Muscle layer of duodenum (tissue), 2 donors: ENCODE results near the gene SURF6.

Experiments
- H3K27ac ChIP-seq: one replicate; pipeline ENCODE4 v1.7.0; 2013; ENCODE audit warnings: mild to moderate bottlenecking, low read length
- H3K27me3 ChIP-seq: one replicate; pipeline ENCODE4 v1.7.0; 2013; ENCODE audit warnings: low read depth, mild to moderate bottlenecking, control low read depth, low read length
- H3K36me3 ChIP-seq, 2 donors: one replicate each; pipeline ENCODE4 v1.7.0; 2013; ENCODE audit warnings: low read length in 2 of 2, control low read depth in 1 of 2, mild to moderate bottlenecking in 1 of 2; ENCODE audit not compliant: insufficient read depth in 2 of 2, control insufficient read depth in 1 of 2
- H3K4me1 ChIP-seq, 2 donors: one replicate each; pipeline ENCODE4 v1.7.0; 2013; ENCODE audit warnings: low read length in 2 of 2, mild to moderate bottlenecking in 2 of 2, control low read depth in 1 of 2, moderate library complexity in 1 of 2; ENCODE audit not compliant: insufficient read depth in 2 of 2, control insufficient read depth in 1 of 2
- H3K4me3 ChIP-seq, 2 donors: one replicate each; pipeline ENCODE4 v1.7.0; 2013; ENCODE audit warnings: low read length in 2 of 2, low read depth in 1 of 2, mild to moderate bottlenecking in 1 of 2
- H3K9me3 ChIP-seq, 2 donors: one replicate each; pipeline ENCODE4 v1.7.0; 2013; ENCODE audit warnings: low read length in 2 of 2, control low read depth in 1 of 2, mild to moderate bottlenecking in 1 of 2; ENCODE audit not compliant: control insufficient read depth in 1 of 2
- donor health status: healthy.

The SURF6 gene

DNA sequence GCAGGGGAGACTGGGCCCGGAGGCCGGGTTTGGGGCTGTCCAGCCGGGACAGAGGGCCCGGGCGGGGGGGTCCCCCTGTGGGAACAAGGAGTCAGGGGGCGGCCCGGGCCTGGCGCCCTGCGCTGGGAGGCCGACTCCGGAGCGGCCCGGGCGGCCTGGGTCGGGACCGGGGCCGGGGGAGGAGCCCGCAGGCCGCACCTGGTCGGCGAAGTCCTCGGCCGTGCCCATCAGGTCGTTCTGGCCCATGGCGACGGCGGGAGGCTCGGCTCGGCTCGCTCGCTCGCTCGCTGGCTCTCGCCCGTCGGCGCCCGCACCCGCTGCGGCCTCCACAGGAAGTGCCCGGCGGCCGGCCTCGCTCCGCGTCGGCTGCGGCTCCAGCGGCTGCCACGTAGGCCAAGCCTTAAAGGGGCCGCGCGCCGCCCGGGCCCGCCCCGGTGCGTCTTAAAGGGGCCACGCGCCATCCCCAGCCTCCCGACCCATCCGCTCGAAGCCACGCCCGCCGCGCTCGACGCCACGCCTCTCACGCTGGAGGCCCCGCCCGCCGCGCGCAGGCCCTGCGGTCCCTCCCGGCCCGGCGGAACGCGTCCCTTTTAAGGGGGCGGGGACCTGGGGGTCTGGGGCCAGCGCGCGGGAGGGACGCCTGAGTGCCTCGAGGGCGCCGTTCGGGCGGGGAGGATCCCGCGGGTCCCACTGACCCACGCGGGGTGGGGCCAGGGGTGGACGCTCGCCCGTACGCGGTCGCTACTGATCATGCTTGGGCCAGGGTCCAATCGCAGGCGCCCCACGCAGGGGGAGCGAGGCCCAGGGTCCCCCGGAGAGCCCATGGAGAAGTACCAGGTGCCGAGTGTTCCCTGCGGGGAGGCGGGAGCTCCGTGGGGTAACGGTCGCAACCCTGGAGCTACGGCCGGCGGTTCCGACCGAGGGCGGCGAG, 40.0 kb upstream of the SURF6 start, which contains the start of the genes STKLD1 and SURF4:
Gene STKLD1, plus strand, starts transcription at position 643 of the 931 bp plus-strand sequence. Its CDS starts 108 bp downstream, at position 751.
Gene SURF4, minus strand, starts transcription at position 337 of the 931 bp plus-strand sequence. Its CDS starts 91 bp downstream, at position 246.
- Histone ChIP-seq H3K27me3 (no peaks in the 10 kb centered on the region), H3K9me3 (no peaks in the 10 kb centered on the region), H3K4me3 (peak within 1 kb of the TSS; percentile 91 to 94), H3K4me1 (peaks cover 7 to 30% of the 10 kb centered on the region in 2 donors), H3K36me3 (peaks cover 0 to 12% of the 10 kb centered on the region in 2 donors), H3K27ac (peak within 1 kb of the TSS; percentile 82)

DNA sequence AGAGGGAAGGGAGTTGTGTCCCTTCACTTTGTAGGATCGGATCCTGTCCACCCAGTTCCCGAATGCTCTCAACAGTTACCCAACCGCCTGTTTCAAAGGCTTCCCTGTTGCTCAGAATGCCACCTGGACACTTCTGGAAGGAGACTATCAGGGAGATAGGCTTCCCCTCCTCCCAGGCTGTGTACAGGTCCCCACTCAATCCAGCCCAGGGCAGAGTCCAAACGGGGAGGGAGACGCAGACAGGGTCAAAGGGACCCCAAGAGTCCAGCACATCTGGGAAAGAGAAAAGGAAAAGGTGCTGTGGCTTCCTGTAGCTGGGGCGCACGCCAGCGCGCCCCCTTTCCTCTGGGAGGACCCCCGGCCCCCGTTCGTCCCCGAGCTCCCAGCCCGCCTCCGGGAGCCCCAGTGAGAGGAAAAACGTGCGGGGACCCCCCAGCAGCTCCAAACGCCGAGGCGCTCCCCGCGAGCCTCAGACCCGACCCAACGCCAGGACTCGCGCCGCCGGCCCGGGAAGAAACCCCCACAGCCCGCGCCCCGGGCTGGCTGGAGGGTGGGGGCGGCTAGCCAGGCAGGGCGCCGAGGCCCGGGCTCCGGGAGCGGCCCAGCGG, 39.2 kb upstream of the SURF6 start:
- Histone ChIP-seq H3K4me1 (peaks cover 9 to 34% of the 10 kb centered on the region in 2 donors), H3K9me3 (no peaks in the 10 kb centered on the region), H3K4me3 (peak overlapping the region; percentile 91 to 94), H3K36me3 (peaks cover 5 to 12% of the 10 kb centered on the region in 2 donors), H3K27me3 (no peaks in the 10 kb centered on the region), H3K27ac (peak overlapping the region; percentile 82)

DNA sequence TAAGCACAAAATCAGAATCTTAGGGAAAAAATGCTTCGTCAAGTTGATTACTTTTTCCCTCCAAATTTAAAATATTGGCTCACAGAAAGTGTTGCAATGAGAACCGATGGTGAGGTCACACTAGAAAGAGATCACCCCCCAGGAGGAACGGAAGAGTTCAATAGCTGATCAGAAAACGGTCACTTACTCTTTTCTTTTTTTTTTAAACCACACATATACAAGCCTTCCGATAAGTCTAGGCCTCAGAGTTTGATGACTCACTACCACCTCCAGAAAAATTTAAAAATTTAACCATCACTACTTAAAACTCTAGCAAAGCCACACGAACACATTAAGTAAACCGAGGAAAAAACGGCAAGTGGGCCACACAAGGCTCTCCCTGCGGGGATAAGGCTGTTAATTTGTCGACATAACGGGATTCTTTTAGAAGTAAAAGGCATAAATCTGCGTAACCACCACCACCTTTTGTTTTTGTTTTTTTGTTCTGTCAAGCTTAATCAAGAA, 38.7 kb upstream of the SURF6 start:
- H3K9me3 ChIP-seq: no peaks in the 10 kb centered on the region
- H3K36me3 ChIP-seq: peaks cover 10 to 12% of the 10 kb centered on the region in 2 donors
- peak overlapping the region; percentile 91 to 94 for H3K4me3 ChIP-seq
- peak overlapping the region; percentile 82 for H3K27ac ChIP-seq
- H3K4me1 ChIP-seq: peaks cover 13 to 39% of the 10 kb centered on the region in 2 donors
- H3K27me3 ChIP-seq: no peaks in the 10 kb centered on the region

DNA sequence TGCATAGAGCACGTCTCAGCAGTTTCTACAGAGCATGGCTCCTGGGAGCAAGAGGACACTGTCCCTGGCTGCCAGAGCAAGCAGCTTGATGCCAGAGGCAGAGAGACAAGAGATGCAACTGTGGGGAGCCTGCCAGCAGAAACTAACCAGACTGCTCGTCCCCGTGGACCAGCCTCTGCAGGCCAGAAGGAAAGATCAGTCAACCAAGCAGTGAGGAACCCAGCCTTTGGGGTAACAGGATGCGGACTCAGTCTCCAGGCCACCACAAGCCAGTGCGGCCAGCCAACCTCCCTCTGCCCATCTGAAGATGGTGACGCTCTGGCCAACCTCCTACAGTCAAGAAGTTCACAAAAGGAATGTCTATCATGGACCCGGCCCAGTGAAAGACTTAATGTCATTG, 36.2 kb upstream of the SURF6 start:
- Histone ChIP-seq H3K4me3 (no peak overlapping the region), H3K4me1 (peaks cover 16 to 58% of the 10 kb centered on the region in 2 donors), H3K9me3 (no peaks in the 10 kb centered on the region), H3K36me3 (peaks cover 15 to 16% of the 10 kb centered on the region in 2 donors), H3K27me3 (no peaks in the 10 kb centered on the region), H3K27ac (no peak overlapping the region)

DNA sequence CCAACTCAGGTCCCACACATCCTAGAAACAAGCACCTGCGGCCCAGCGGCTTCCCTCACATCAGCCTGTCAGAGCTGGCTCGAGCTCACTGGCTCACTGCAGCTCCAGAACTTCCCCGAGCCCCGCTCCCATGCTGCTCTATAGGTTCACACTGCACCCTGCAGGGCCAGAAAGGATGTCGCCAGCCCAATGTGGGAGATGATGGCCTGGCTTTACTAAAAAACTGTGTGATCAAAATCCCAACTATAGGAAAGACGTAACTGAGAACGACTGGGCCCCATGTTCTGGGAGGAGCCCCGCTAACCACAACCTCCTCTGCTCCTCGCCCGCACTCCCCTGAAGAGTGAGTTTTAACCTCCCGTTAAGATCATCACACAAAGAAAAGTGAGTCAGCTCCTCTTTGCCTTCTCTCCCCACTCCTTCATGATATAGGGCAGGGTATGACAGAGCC, 35.3 kb upstream of the SURF6 start:
- Histone ChIP-seq H3K36me3 (peaks cover 23 to 24% of the 10 kb centered on the region in 2 donors), H3K27ac (no peak overlapping the region), H3K9me3 (no peaks in the 10 kb centered on the region), H3K27me3 (no peaks in the 10 kb centered on the region), H3K4me1 (peaks cover 16 to 53% of the 10 kb centered on the region in 2 donors), H3K4me3 (no peak overlapping the region)

DNA sequence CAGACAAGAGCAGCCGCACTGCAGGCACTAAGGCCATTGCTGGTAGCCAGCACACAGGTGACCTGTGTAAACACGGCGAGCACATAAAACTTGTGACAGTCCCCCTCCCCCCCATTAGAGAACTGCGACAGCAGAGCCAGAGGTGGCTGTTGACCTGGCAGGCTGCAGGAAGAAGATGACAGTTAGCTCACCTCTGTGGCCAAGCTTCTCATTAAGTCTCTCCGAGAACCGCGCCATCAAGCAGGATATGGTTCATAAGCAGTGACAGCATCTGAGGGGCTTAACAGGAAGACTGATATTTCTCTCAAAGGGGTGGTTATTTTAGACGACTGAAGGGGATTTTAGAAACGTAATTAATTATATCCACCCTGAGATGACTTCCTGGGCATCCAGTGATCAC, 34.7 kb upstream of the SURF6 start:
- Histone ChIP-seq H3K36me3 (peaks cover 29% of the 10 kb centered on the region in 2 donors), H3K27me3 (no peaks in the 10 kb centered on the region), H3K4me3 (no peak overlapping the region), H3K4me1 (peaks cover 16 to 53% of the 10 kb centered on the region in 2 donors), H3K27ac (no peak overlapping the region), H3K9me3 (no peaks in the 10 kb centered on the region)

DNA sequence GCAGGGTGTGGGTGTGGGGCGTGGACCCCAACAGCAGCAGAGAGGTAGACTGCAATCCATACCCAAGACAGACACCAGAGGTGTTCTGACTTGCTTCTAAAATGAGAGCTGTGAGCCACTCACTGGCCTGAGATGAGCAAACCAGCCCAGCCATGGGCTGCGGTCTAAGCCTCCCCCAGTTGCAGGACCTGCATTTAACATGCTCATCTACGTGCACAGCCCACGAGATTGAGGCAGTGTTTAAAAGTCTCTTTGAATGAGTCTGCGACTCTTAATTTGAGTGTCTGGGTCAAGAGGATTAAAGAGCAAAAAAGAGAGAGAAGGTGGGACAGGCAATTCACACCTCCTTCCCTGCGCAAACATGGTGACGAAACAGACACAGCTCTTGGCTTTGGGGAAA, 33.9 kb upstream of the SURF6 start:
- peaks cover 31 to 36% of the 10 kb centered on the region in 2 donors for H3K36me3 ChIP-seq
- no peak overlapping the region for H3K4me3 ChIP-seq
- peaks cover 16 to 53% of the 10 kb centered on the region in 2 donors for H3K4me1 ChIP-seq
- H3K27me3 ChIP-seq: no peaks in the 10 kb centered on the region
- H3K27ac ChIP-seq: no peak overlapping the region
- H3K9me3 ChIP-seq: no peaks in the 10 kb centered on the region

DNA sequence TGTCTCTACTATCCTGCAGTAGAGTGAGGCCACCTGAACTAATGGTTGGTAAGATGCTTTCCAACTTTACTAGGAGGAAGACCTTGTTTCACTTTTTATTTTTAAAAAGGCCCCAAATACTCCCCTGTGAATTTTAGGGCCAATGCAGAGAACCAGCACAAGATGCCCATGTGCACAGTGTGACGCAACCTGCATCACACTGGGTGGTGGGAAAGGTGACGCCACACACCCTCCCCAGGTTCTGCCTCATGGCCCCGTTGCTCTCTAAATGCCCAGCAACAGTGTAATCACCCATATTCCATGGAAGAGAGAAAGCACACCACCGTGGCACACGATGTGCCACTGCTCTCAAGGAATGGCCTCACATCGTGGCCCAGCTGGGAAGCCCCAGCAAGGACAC, 33.4 kb upstream of the SURF6 start:
- H3K4me1 ChIP-seq: peaks cover 16 to 53% of the 10 kb centered on the region in 2 donors
- peaks cover 36 to 41% of the 10 kb centered on the region in 2 donors for H3K36me3 ChIP-seq
- no peaks in the 10 kb centered on the region for H3K9me3 ChIP-seq
- H3K27me3 ChIP-seq: no peaks in the 10 kb centered on the region
- no peak overlapping the region for H3K4me3 ChIP-seq
- H3K27ac ChIP-seq: peak overlapping the region; percentile 33

DNA sequence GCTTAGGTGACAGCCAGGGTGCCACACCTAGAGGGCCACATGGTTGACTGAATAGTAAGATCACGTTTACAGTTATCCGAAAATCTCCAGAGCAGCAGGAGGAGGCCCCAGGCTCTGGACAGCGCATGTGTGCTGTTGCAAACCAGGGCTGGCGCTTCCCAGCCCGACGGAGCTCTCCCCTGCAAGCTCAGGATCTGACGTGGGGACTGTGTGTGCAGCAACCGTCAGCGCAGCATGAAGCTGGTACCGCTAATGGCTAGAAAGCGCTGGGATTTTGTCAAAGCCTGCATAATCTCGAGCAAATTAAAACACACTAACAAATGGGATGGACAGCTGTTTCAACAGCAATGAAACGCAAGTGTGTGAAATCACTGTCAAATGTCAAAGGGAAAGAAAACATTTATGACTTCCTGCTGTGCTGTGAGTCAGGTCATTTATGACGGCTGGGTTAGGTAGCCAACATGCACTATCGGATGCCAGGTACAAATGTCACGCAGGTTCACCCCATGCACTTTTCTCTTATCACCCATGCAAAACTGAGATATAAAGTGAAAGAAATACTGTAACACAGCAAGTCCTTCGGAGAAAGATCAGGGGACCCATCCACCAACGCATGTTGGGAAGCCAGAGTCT, 32.4 kb upstream of the SURF6 start:
- H3K4me1 ChIP-seq: peaks cover 16 to 51% of the 10 kb centered on the region in 2 donors
- peaks cover 44 to 46% of the 10 kb centered on the region in 2 donors for H3K36me3 ChIP-seq
- no peaks in the 10 kb centered on the region for H3K27me3 ChIP-seq
- H3K27ac ChIP-seq: no peak overlapping the region
- H3K9me3 ChIP-seq: no peaks in the 10 kb centered on the region
- peak overlapping the region in 1 of 2 donors; percentile 7 for H3K4me3 ChIP-seq

DNA sequence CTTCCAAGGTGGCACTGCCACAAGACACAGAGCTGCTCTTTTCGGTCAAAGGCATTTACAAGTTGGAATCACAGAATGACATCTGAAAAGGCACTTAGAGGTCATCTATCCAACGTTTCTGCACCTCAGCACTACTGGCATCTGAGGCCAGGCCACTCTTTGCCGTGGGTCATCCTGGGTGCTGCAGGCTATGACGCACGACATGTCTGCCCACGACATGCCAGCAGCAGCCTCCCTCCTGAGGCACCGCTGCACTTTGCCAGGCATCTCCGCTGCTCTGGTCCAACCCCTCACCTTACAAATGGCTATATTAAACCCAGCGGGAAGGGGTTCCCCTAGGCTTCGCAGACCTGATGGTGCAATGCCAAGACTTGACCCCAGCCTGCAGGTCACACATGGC, 31.8 kb upstream of the SURF6 start:
- H3K4me3 ChIP-seq: no peak overlapping the region
- peaks cover 47 to 52% of the 10 kb centered on the region in 2 donors for H3K36me3 ChIP-seq
- H3K27ac ChIP-seq: no peak overlapping the region
- no peaks in the 10 kb centered on the region for H3K27me3 ChIP-seq
- H3K4me1 ChIP-seq: peaks cover 15 to 46% of the 10 kb centered on the region in 2 donors
- no peaks in the 10 kb centered on the region for H3K9me3 ChIP-seq
